Measurements from ENCODE around the gene NKAIN1.

Gene NKAIN1

GRCh38 chr1:31135973-31136600 lies 103.6 kb downstream of the NKAIN1 start:
- no peaks in the 10 kb centered on the region for H4K20me1 ChIP-seq (ENCODE audit: insufficient read depth, low read length)
- no peak overlapping the region for H3K4me3 ChIP-seq (ENCODE audit: low read length)
- H3K4me1 ChIP-seq (ENCODE audit: low read length): no peaks in the 10 kb centered on the region
- no peak overlapping the region for H3K4me2 ChIP-seq (ENCODE audit: low read length)
- H3K27ac ChIP-seq (ENCODE audit: low read length): no peak overlapping the region
- no peaks in the 10 kb centered on the region for H3K9me3 ChIP-seq (ENCODE audit: insufficient read depth, low read length)
- no peak overlapping the region for H2AFZ ChIP-seq (ENCODE audit: low read depth, low read length)
- no peaks in the 10 kb centered on the region for H3K79me2 ChIP-seq (ENCODE audit: low read length)
- TF ChIP-seq, protein P1, sequence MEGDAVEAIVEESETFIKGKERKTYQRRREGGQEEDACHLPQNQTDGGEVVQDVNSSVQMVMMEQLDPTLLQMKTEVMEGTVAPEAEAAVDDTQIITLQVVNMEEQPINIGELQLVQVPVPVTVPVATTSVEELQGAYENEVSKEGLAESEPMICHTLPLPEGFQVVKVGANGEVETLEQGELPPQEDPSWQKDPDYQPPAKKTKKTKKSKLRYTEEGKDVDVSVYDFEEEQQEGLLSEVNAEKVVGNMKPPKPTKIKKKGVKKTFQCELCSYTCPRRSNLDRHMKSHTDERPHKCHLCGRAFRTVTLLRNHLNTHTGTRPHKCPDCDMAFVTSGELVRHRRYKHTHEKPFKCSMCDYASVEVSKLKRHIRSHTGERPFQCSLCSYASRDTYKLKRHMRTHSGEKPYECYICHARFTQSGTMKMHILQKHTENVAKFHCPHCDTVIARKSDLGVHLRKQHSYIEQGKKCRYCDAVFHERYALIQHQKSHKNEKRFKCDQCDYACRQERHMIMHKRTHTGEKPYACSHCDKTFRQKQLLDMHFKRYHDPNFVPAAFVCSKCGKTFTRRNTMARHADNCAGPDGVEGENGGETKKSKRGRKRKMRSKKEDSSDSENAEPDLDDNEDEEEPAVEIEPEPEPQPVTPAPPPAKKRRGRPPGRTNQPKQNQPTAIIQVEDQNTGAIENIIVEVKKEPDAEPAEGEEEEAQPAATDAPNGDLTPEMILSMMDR (IDR thresholded peaks at IDR 0.05; ENCODE audit: low read depth, low read length): no peak
- TF ChIP-seq EZH2phosphoT487 (IDR thresholded peaks at IDR 0.05; ENCODE audit: low read depth): no peak
- no peaks in the 10 kb centered on the region for H3K36me3 ChIP-seq (replicated peaks; ENCODE audit: low read depth, low read length)
- H3K27me3 ChIP-seq (ENCODE audit: low read depth, low read length): no peaks in the 10 kb centered on the region
- H3K9ac ChIP-seq (ENCODE audit: low read length): no peak overlapping the region

- Histone ChIP-seq H3K9me3 (ENCODE audit: insufficient read depth, low read length) (no peaks in the 10 kb centered on the region), H2AFZ (ENCODE audit: low read depth, low read length) (no peak overlapping the region), H3K27ac (ENCODE audit: low read length) (no peak overlapping the region), H3K4me2 (ENCODE audit: low read length) (no peak overlapping the region), H3K79me2 (ENCODE audit: low read length) (no peaks in the 10 kb centered on the region), H3K4me3 (ENCODE audit: low read length) (no peak overlapping the region), H4K20me1 (ENCODE audit: insufficient read depth, low read length) (no peaks in the 10 kb centered on the region), H3K4me1 (ENCODE audit: low read length) (no peaks in the 10 kb centered on the region), H3K27me3 (ENCODE audit: low read depth, low read length) (no peaks in the 10 kb centered on the region), H3K36me3 (replicated peaks; ENCODE audit: low read depth, low read length) (no peaks in the 10 kb centered on the region), H3K9ac (ENCODE audit: low read length) (no peak overlapping the region)
- no peak for TF ChIP-seq EZH2phosphoT487 (IDR thresholded peaks at IDR 0.05; ENCODE audit: low read depth)
These were observed 106.3 kb downstream of the NKAIN1 start for GRCh38 chr1:31133368-31133767.
